M059J (cell line): ENCODE measurements around the gene CPLX1. TPM values are rescaled to one million over a fixed set of nuclear protein-coding genes. Genes with fewer than 3 reads are reported as not detected.
A peak's percentile ranks its signal among the peaks of the same experiment; 100 is the strongest.
"Not testable (repeated sequence)": the region's sequence is repeated elsewhere in the genome, so short reads cannot be mapped to it uniquely, and the experiment has no call there.

Experiments used
- DNase-seq: peaks from one replicate; pipeline ENCODE4 v3.0.0-alpha.2; 2012; ENCODE audit warnings: low read depth
- total RNA-seq: library from RNA; depleted of rRNA; stranded (reverse); fragments of >200 nt; shearing (Covaris generic); gene quantifications from 2 replicates; pipeline ENCODE4 v1.2.3, GENCODE V29; 2014

CPLX1 gene
- total RNA-seq, 1 experiment from 2014 or later, result not detected

DNA sequence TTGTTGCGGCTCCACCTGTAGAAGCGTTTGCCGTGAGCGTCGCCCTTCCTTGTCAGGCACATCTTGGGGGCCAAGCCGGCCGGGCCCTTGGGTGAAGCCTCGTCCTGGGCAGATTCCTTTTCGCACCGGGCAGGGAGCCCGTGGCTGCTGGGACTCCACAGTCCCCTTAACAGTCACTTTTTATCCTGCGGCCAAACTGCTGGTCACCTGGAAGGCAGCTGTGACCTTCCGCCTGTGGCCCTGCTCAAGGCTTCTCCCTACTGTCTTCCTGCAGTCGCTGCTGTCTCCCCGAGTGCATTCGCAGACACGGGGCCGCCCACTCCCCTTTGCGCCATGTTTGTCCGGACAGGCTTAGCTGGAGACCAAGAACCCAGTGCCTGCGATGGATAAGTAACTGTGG, 65.3 kb downstream of the CPLX1 start:
- DNase-seq, result no peak

DNA sequence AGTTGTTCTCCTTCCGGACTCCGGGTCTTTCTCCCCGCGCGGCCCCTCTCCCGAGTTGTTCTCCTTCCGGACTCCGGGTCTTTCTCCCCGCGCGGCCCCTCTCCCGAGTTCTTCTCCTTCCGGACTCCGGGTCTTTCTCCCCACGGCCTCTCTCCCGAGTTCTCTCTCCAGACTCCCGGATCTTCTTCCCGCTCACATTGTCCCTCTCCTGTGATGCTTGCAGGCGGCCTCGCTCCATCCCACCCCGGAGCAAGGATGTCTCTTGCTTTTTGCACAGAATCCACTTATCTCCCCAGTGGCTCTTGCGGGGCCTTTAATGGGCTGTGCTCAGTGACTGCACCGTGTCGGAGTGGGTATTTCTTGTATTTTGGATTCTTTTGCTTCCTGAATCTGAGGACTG, 66.1 kb downstream of the CPLX1 start:
- not testable (repeated sequence) for DNase-seq

DNA sequence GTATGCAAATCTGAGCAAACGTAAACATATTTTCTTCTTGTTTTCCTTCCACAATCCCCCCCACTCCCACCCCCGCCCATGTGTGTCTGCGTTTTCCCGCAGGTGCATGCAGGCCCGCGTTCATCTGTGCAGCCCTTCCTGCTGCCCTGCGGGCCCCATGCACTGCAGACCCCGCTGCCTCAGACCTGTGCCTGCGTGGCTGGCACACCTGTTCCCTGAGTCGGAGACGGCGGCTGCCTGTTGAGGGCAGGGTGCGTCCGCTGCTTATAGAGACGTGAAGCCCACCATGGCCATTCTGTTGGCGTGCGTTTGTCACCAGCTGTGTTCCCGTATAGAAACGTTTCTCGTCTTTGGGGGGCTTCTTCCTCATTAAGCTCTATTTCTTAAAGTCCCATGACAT, 68.8 kb downstream of the CPLX1 start:
- no peak for DNase-seq

DNA sequence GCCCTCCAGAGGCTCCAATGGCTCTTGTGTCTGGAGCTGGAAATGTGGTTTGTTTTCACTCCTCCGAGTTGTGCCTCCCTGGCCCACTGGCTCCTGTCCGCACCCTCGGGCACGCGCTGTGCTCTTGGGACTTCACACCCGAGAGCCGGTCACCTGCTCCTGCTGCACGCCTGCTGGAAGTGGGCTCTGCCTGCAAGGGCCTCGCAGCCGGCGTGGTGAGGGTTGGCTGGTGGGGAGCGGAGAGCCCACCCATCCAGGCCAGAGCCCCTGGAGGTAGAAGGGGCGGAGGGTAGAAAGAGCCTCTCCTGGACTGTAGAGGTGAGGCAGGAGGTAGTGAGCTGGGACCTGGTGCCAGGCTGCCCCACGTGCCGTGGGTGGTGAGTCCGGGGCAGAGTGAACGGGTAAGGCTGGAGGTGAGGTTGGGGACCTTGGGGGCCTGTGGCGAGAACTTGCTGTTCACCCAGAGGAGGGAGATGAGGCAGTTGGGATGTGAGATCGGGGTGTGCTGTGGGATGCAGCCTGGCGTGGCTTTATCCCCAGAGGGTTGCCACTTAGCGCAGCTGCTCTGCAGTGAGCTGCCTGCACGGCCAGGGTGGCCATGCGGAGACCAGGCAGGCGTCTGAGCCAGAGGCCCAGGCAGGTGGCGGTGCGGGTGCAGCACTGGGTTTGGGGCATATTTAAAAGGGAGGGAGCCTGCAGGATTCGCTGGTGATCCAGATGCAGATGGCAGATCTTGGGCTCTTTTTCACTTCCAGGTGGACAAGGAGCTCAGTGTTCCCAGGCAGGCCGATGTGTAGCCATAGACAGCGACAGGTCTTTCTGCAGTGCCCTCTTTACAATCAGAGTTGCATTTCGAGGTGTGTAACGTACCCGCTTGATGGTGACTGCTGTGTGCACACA, 71.5 kb downstream of the CPLX1 start:
- DNase-seq, result no peak

DNA sequence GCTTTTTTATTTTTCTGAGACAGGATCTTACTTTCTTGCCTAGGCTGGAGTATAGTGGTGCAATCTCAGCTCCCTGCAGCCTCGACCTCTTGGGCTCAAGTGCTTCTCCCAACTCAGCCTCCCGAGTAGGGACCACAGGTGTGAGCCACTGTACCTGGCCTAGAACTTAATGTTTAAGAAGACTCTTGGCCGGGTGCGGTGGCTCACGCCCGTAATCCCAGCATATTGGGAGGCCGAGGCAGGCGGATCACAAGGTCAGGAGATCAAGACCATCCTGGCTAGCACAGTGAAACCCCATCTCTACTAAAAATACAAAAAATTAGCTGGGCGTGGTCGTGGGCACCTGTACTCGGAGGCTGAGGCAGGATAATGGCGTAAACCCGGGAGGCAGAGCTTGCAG, 72.7 kb downstream of the CPLX1 start:
- not testable (repeated sequence) for DNase-seq

DNA sequence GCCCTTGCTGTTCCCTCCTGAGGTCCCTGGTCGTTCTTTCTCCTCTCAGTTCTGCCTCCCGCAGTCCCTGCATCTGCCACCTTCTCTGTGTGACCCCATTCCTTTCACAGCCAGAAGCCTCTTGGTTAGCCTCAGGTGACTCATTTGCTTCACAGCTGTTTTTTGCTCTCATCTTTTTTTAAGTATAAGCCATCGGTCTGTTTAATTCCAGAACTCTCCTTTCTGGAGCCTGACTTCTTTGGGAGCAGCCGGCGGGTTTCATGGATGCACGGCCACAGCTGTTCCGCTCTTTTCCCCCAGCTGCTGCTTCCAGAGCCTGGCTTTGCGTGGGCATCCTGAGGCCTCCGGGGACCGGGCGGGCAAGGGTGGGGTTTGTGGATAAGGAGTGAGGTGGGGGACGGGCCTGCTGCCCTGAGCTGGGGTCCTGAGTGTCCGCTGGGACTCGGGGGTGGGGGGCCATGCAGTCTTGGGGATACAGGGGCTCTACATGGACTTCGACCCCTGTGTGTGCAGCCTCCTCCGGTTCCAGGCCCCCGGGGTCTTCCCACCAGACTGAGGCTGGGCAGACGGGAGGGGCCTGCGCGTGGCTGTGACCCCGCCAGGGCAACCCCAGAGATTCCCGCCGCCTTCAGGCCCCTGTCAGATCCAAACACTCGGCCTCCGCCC, 73.6 kb downstream of the CPLX1 start:
- no peak for DNase-seq

DNA sequence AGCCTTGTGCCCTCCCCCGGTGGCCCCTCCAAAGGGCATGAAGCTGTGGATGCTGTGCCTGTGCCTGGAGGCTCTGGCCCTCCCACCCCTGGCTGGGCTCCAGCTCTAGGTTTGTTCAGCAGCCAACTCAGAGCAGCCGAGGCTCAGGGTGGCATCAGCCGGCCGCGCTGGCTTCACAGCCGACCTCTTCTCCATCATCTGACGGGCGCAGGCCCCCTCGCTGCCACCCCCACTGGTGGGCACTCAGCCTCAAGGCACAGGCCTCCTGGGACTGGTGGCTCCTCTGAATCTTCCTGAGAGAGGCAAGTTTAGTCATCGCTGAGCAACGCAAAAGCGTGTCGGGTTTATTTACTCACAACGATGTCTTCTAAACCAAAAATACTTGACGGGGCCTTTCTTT, 74.3 kb downstream of the CPLX1 start:
- DNase-seq, result no peak

DNA sequence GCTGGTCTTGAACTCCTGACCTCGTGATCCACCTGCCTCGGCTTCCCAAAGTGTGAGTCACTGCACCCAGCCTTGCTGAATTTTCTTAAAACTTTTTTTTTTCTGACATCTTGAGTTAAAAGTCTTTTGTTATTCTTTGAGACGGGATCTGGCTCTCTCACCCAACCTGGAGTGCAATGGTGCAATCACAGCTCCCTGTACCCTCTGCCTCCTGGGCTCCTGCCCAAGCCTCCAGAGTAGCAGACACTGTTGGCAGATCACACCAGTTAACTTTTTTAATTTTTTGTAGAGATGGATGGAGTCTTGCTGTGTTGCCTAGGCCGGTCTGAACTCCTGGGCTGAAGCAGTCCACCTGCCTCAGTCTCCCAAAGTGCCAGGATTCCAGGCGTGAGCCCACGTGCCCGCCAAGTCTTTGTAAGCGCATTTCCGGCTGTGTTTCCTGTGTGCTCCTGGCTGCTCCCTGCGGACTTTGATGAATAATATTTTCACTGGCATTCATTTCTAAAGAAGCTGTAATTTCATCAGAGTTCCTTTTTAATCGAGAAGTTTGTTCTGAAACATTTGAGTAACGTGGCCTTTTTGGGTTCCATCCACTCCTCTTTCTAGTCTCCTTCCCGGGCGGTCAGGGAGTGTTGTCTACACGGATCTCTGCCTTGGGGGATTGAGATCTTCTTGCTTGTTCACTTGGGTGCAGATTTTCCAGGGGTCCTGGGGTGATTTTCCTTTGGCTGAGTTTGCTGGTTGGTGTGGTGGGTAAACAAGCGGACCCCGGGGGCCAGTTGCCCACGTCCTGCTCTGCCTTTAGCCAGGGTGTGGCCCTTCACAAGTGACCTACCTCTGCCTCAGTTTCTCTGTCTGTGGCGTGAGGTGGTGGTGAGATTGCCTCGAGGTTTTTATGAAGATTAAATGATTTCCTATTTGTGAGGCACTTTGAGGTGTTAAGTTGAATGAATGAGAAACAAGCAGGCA, 75.9 kb downstream of the CPLX1 start:
- peak; percentile 55 for DNase-seq

DNA sequence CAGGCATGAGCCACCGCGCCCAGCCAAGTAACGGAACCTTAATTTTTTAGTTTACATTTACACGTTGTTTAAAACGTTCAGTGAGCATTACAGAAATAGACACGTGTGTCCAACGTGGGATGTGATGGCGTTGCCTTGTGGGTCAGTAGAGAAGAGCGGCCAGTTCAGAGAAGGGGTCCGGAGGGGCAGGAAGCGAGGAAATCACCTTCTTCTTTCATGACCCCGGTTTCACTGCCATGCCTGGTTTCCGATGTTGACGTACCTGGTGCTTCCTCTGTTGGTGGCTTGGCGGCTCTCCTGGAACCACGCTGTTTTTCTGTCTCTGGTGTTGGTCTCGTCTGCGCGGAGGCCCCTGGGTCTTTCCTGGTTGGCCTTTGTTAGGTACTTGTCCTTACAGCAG, 77.5 kb downstream of the CPLX1 start:
- no peak for DNase-seq

DNA sequence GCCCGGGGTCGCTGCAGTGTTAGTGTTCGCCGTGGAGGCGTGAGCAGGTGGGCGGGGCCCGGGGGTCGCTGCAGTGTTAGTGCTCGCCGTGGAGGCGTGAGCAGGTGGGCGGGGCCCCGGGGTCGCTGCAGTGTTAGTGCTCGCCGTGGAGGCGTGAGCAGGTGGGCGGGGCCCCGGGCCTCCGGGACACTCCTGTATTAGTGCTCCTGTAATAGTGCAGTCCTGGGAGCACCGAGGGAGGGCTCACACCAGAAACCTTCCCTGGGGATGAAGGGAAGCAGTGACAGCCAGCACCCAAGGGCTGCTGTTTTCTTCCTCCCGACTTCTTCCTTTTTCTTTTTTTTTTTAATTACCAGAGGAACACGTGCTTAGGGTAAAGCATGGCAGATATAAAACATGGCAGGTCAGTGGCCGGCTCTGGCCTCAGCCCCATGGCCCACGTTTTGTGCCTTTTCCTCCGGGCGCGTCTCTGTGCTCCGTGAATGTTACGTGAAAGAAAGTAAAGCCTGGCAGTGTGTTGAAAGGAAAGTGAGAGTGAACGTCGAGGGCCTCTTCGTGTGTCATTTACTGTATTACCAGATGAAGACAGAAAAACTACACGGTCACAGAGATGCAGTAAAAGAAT, 78.3 kb downstream of the CPLX1 start:
- no peak for DNase-seq

DNA sequence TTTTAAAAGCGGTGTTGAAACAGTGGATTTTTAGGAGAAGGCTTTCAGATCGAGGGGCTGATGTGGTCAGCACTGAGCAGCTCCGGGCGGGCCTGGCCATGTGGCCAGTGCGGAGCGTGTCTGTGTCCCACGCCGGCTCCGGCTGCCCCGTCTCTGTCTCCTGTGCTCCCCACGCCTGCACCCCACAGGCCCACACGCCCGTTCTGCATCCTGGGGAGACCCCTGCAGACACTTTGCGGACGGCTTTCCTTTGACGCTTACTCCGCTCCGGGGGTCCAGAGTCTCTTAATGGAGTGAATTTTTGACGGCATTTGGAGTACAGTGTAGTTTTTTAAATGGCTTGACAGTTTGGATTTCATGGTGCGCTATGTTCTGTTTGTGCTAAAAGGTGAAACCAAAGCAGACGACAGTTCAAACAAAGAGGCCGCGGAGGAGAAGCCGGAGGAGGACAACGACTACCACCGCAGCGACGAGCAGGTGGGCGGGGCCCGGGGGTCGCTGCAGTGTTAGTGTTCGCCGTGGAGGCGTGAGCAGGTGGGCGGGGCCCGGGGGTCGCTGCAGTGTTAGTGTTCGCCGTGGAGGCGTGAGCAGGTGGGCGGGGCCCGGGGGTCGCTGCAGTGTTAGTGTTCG, 81.6 kb downstream of the CPLX1 start:
- no peak for DNase-seq

DNA sequence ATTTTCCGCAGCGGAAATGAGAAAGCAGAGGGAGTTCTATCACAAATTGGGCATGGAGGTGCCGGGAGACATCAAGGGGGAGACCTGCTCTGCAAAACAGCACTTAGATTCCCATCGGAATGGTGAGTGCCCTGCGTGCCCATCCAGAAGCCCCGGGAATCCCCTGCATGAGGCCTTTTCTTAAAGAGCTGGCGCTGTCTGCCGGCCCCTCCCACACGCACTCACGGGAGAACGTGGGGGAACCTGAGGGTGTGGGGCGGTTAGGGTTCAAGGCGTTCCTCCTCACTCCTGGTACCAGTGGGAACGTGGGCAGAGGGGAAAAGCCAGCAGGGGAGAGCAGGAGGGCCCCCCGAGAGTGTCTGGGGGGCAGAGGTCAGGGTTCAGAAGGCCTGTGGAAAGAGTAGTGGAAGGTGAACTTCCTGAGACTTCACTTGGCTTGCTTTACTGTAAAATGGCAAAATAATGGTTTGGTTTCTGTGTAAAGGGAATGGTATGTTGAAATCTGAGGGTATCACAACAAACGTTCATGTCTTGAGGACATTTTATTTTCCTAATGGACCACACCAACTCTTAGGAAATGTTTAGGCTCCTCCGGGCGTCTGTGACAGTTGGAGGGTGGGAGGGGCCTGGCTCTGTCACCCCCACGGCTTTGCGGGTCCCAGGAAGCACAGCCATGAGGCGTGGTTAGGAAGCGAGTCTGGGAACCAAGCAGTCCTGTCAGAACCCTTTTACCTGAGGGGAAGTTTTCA, 82.3 kb downstream of the CPLX1 start:
- peak; percentile 22 for DNase-seq

DNA sequence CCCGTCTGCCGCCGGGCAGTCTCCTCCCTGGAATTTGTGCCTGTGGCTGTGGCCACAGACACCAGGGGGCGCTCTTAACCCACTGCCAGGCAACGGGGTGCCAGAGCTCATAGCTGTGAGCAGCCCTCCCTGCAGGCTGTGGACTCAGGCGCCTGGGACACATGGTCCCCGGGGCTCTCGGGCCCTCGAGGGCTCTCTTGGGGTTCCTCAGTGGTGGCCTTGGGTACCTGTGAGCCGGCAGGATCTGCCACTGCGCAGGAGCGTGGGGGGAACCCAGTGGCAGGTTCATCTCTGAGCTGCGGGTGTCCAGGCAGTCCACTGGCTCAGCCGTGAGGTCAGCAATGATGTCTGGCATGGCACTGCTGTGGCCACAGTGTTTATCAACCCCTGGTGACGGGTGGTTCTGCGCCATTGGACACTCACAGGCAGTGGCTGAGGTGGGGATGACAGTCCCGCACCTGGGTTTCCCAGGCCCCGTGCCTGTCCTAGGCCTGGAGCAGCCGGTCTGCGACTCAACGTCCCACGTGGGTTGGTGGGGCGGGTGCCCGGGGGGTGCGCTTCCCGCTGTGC, 83.1 kb downstream of the CPLX1 start:
- peak; percentile 35 for DNase-seq

DNA sequence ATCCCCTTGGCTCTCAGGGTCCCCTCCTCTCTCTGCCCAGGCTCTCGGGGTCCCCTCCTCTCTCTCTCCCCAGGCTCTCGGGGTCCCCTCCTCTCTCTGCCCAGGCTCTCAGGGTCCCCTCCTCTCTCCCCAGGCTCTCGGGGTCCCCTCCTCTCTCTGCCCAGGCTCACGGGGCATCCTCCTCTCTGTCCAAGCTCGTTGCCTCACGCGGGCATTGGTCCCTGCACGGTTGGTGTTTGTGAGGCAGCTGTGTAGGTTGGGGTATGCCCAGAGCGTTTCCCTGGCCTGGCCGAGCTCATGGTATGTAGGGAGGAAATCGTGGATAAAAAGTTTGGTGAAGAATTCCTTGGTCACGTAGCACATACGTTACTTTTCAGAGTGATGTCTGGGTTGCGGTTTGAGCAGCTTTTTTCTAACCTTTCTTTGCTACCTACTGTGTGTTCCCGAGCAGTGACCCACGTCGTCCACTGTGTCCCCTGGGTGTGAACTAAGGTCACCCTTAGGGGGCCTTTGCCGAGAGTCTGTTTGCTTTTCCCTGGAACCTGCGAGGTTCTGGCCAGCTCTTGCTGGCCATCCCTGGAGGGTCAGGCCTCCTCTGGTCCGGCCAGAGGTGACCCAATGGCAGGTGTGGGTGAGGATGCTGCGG, 83.7 kb downstream of the CPLX1 start:
- DNase-seq, result no peak

DNA sequence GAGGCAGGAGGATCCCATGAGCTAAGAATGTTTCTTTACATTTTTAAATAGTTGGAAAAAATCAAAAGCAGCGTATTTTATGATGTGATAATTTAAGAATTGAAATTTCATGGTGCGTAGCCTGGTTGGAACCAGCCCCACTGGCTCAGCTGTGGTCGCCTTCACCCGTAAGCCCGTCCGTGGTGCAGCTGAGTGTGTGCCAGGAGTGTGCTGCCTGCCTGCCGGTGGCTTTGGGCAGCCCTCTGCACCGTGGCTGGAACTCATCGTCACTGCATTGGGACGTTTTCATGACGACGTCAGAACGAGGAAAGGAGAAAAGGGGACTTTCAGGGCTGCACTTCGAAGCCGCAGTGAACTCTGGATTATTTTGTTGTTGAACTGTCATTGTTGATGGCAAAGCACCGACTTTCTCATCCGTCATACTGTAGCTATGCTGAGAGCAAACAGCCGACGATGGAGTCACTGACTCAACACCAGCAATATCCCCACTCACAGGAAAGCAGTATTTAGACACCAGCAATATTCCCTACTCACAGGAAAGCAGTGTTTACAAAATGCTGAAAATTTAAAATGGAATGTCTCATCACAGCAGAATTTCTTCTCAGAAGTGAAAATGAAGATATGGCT, 85.2 kb downstream of the CPLX1 start:
- no peak for DNase-seq

DNA sequence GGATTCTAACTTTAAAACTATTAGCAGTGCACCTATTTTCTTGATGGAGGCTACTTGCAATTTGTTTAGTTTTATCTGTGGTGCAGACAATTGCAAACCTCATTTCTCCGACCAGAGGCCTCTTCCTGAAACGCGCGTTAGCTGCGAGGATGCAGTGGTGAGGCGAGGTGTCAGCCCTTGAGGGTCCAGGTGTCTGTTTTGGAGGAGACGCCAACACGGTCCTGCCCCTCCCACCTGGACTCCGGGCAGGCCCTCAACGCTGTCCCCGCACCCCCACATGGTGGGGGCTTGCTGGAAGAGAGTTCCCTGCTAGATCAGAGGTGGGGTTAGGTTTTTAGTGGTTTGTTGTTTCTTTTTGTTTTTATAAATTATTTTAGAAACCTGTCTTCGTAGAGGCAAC, 85.9 kb downstream of the CPLX1 start:
- no peak for DNase-seq

DNA sequence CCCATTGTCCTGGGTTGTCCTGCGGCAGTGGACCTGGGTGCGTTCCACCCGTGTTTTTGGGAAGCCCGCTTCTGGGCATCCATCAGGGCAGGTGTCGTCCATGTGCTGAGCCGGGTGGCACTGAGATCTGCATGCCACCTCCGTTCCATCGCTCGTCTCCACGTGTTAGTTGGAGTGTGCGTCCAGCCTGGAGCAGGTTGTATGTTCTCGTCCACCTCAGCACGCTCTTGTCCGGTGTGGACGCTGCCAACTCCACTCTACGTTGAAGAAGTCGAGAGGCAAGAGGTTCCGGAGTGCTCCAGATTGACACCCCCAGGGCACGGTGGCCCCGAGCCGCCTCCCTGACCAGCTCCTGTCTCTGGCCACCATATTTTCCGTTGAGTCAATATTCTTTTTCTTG, 86.4 kb downstream of the CPLX1 start:
- DNase-seq, result no peak

DNA sequence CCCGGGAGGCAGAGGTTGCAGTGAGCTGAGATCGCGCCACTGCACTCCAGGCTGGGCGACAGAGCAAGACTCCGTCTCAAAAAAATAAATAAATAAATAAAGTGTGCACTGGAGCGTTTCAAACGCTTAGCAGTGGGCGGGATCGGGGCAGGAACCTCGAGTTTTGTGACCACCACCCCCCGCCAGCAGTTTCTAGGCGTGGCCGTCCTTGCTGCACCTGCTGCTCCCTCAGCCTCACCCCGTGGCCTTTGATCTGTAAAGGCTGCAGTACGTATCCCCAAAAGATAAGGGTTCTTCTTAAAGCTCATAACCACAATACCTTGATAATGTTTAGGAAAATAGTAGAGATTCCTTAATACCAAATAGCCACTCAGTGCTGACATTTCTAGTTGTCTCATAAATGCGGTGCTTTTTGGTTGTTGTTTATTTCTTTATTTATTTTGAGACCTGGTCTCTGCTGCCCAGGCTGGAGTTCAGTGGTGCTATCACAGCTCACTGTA, 87.1 kb downstream of the CPLX1 start:
- DNase-seq, result no peak

DNA sequence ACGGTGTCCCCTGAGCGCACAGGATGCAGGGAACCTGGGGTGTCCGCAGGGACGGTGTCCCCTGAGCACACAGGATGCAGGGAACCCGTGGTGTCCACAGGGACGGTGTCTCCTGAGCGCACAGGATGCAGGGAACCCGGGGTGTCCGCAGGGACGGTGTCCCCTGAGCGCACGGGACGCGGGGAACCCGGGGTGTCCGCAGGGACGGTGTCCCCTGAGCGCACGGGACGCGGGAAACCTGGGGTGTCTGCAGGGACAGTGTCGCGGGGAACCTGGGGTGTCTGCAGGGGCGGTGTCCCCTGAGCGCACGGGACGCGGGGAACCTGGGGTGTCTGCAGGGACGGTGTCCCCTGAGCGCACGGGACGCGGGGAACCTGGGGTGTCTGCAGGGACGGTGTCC, 89.4 kb downstream of the CPLX1 start:
- not testable (repeated sequence) for DNase-seq
